NCI-H446 treated with DMSO at 0.1 percent for 48 hours (cell line): ENCODE results near the gene SERPINB12.

ENCODE experiments used
- DNase-seq: peaks from one replicate; lab custom pipeline; 2025; lab: John Stamatoyannopoulos, UW

The SERPINB12 gene

DNA sequence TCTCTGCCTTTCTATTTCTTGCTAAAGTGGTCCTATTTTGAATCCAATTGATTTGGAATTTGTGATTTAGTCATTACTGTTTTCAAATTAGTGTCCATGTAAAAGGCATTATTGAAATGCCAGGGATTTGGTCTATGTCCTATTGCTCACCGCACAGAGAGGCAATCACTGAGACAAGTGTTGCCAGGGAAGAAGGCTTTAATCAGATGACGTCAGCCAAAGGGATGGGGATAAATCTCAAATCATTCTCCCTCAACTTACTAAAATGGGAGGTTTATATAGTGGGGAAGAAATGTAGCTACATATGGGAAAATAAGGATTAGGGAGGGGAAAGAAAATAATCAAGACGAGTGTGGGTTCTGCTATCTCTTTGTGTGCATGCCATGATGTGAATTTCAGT lies 9.6 kb downstream of the SERPINB12 start:
- DNase-seq = no peak

DNA sequence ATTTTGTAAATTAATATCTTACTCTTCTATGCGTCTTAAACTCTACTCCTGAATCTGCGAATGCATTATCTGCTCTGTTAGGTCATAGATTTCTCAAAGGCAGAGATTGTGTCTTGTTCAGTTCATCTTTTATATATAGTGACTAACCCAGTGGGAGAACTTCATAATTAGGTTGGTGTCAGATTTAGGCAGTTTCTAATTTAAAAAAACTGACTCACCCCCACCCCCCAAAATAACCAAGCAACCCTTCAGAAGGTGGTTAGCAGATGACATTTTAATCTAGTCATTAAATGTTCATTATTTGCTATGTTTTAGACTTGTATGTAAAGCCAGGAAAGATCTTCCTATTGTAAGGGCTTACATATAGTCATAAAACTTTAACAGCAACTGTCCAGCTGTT lies 10.4 kb downstream of the SERPINB12 start:
- no peak for DNase-seq

DNA sequence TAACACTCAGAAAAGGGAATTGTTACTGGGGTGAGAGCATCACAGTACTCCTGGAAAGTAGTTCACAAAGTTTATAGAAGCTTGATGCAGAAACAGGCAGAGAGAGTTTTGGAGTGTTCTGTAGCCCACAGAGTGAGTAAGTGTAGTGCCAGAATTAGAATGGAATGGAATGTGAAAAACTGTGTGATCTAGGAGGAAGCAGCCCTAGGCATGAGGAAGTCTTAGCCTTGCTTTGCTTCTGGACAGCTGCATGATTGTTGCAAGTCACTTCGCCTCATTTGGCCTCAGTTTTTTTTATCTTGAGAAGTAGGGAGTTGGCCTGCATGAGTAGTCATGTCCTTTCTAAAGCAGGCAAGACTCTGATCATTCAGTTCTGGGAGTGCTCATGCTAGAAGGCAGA lies 10.9 kb downstream of the SERPINB12 start:
- DNase-seq = no peak

DNA sequence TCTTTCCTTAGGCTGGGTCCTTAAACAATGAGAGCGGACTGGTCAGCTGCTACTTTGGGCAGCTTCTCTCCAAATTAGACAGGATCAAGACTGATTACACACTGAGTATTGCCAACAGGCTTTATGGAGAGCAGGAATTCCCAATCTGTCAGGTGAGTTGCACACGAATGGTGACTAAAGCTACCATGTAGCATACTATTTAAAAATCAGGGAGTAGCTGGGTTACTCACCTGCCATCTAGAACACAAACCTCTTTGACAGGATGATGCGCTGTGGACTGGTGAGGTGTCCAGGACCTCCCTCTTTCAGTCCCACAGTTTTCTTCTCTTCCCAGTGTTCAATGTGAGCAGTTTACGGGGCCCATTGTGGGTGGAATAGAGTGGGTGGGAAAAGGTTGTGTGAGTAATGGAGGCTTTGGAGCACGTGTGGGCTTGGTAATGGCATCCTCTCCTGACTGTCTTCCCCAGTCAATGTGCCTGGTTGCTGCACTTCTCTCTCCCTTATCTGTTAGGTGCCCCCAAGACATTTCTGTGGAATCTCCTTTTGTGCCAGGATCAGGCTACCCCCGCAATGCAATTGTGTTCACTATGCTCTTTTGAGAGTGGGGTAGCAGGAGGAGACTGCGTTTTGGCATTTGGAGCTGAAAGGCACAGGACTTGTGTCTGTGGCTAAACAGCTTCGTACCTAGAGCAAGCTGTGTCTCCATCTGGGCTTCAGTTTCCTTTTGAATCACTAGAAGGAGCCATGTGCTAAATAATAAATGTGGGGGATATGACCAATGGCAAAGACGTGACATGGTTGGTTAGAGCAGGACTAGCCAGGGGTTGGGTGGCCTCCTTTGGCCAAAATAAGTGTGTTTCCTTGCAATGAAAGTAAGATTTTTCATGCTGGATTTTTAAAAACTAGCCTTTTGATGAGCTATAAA lies 17.7 kb downstream of the SERPINB12 start:
- DNase-seq = no peak

DNA sequence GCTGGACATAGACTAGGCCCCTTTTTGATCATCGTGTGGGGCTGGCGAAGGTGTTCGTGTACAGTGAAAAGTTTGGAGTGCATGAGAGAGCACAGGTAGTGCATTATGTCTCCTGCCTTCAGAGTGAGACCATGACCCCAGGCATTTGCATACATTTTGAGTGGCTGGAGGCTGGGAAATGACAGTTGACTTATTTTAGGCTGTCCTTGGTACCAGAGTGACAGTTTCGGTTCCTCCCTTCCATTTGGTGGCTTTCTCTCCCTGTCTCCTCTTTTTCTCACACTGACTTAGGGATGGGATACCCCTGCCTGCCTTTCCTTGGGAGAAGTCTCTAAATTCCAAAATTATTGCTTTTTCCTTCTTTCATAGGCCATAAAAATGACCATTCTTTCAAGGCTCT lies 20.1 kb downstream of the SERPINB12 start:
- DNase-seq = no peak

DNA sequence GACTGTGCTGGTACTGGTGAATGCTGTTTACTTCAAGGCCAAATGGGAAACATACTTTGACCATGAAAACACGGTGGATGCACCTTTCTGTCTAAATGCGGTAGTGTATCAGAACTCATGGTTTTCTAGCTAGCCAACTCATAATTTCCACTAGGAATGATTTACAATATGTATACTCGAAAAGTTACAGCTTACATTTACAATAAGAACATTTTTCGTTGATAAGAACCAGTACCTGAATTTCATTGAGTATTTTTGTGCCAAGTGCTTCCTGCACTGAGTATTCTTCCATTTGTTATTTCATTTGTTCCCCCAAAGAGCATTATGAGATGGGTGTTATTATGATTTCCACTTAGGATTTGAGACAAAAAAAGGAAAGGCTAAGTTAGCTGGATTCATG lies 21.9 kb downstream of the SERPINB12 start:
- DNase-seq = no peak

DNA sequence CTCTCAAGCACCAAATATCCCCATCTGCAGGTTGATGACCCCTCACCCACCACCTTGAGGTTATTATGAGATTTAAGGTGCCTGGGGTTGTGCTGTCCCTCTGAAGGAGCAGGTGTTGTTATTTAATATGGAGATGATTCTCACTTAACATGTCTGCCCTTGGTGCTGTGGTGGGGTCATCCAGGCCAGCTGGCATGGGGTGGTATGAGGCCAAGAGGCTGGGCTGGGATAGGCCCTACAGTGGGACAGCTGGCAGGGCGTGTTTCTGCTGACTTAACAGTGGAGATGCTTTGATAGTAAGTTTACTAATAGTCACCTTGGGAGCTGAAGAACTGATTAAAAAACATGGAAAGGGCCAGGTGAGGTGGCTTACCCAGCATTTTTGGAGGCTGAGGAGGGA lies 22.4 kb downstream of the SERPINB12 start:
- no peak for DNase-seq

DNA sequence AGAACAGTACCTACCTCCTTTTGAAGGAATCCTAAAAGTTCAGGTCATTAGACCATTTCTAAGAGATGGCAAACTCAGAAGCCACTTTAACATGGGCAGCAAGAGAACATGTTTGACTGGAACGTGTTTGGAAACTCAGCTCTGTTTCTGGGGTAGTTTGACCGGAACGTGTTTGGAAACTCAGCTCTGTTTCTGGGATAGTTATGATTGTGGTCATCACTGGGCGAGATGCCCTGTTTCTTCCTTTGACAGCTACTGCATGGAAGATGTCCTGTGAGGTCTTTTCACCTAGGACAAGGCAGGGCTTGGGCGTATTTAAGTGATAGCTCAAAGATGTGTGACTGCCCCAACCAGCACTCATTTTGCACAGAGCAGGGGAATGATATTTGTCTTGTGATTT lies 25.1 kb downstream of the SERPINB12 start:
- no peak for DNase-seq

DNA sequence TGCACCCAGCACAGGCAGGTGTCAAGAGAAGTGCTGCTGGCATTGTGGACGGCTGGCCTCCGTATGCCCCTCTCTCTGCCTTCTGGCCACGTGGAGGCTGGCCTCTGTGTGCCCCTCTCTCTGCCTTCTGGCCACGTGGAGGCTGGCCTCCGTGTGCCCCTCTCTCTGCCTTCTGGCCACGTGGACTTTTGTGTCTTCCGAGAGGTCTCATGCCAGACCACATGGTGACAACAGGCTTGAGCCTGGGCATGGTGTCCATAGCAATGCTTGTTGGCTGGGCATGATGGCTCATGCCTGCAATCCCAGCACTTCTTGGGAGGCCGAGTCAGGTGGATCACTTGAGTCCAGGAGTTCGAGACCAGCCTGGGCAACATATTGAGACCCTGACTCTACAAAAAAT lies 25.7 kb downstream of the SERPINB12 start:
- DNase-seq = no peak

DNA sequence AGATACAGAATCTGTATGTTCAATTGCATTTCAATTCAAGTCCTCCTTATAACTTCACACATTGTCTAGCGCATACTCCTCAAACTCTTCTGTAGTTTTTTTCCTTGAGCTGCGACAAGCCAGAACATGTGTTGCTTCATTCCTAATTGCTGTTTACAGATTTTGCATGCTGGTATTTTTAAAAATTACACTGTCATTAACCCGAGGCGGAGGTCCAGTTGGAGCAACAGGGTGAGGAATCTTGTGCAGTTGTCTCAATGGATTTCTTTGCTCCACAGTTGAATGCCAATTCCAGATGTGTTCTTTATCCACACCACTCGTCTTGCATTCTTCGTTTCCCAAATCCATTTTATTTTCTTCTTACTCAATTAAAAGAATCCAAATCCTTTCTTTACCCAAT lies 28.6 kb downstream of the SERPINB12 start:
- DNase-seq = no peak

DNA sequence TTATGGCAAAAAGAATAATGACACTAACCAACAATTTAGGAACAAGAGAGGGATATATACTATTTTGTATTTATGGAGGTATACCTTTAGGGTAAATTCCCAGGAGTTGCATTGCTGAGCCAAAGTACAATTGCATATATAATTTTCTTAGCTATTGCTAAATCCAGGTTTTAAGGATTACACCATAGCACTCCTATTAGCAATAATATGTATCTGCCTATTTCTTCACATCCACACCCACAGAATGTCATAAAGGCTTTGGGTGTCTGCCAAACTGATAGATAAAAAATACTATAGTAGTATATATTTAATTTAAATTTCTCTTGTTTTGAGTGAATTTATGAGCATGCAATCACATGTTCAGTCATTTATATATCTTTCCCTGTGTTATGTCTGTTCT lies 33.5 kb downstream of the SERPINB12 start:
- DNase-seq = no peak

DNA sequence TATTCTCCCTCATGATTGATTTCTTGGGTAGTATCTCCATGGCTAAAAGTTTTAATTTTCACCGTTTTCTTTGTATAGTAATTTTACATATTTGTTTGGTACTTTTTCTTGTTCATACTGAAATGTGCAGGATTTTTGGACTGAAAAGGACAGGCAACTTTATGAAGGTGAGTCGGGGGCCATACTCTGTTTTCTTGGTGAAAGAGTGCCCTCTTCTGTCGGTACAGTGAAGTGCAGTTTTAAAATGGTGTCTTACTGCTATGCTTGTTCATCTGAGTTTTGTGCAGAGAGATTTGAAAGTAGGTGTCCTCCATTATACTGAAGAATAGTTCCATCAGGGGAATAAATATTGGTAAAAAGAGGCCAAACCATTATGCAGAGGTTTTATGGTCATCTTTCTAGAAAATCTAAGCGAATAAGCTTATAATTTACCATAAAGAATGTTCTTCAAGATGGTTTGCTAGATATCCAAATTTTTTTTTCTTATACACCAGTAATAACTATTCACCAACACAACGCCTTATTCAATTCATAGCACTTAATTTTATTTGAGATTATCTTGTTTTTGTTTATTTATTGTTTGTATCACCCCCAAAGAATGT lies 36.3 kb downstream of the SERPINB12 start:
- DNase-seq = no peak

DNA sequence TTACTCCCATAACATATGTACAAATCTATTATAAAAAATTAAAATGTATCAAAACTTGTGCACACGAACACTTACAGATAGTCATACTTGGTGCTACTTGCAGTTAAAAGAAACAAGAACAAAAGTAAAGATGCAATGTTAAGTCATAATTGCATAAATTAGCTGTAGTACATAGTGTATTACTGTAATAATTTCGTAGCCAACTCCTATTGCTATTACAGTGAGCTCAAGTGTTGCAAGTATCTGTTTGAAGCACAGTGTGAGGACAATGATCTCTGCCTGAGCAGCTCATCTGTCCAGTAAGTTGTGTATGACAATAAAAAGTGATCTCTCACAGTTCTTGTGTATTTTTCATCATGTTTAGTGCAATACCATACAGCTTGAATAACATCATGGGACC lies 37.4 kb downstream of the SERPINB12 start:
- no peak for DNase-seq

DNA sequence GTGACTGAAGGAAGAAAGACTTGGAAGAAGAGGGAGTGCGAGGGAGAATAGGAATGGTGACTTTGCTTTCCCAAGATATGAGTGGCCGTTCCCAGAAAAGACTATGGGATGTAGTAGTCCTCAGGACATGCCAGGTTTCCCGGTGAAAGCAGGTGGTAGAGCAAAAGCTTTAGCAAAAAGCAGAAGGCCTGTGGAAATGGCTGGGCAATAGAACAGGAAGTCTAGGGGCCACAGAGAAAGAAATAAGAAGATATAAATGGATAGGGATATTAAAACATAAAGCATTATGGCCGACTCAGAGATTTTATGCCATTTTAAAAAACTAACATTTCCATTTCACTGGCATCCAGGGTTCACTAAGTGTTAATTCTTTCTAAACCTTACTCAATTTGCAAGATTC lies 43.8 kb downstream of the SERPINB12 start:
- no peak for DNase-seq

DNA sequence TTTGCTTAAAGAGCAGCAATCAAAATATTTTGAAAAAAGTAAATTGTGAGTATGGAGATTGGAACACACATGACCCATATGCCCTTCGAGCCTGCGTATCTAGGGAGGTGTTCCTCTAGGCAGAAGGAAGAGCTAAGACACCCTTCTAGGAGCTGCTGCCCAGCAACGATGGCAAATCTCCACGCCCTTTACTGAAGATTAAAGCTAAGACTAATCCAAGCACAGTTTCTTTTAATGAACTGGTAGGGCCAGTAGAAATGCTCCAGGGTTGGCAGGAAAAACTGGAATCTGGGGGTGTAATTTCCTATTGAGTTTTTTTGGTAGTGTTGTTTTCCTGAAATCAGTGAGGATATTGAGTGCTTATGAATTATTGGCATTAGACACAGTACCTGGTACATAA lies 44.3 kb downstream of the SERPINB12 start:
- no peak for DNase-seq

DNA sequence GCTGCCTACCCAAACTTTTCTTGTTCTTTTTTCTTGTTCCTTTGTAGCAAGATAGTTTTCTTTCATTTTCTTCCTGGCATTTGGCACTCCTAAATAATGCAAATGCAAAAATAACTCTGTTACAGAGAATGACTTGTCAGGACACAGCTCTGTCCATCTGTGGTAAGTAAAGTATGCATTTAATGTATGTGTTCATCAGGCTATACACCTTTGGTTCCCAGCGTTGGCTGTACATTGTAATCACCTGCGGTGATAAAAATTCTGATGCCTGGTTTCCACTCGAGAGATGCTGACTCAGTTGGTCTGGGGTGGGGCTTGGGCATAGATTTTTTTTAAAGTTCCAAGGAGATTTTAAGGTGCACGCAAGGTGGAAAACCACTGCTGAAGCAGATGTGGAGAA lies 44.8 kb downstream of the SERPINB12 start, which contains the start of gene SERPINB13:
Gene SERPINB13 (plus strand): TSS at position 378 of the 400 bp plus-strand sequence. CDS start 1,325 bp downstream, outside the sequence.
- DNase-seq = no peak

DNA sequence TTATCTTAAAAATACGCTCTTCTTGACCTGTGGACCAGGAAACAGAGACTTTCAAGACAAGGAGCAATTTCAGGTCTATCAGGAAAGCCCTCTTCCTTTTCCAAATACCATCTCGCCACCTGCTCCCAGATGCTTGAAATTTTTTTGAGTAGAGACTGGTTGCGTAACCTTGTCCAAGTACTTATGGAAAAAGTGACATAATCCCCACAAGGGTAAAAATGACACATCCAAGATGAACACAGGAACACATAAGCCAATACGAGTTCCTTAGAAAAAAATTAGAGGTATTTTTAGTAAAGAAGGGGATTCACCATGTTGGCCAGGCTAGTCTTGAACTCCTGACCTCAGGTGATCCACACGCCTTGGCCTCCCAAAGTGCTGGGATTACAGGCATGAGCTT lies 46.7 kb downstream of the SERPINB12 start:
- no peak for DNase-seq

DNA sequence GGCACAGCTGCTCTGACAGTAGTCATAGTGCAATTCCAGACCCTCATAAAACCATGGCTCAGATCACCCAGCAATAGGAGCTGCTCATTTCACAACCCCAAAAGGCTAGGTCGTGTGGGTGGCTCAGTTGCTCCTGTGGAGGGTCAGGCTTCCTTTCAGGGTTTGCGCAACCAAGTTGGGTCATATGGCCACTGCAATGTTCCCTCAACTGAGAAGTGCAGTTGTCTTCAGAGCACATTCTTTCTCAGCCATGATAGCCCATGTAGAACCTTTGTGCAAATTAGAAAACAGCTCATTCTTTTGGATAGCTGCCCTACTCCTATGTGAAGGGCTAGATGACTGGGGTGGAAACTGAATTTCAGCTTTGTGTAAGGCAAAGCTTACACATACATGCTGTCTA lies 48.2 kb downstream of the SERPINB12 start:
- no peak for DNase-seq

DNA sequence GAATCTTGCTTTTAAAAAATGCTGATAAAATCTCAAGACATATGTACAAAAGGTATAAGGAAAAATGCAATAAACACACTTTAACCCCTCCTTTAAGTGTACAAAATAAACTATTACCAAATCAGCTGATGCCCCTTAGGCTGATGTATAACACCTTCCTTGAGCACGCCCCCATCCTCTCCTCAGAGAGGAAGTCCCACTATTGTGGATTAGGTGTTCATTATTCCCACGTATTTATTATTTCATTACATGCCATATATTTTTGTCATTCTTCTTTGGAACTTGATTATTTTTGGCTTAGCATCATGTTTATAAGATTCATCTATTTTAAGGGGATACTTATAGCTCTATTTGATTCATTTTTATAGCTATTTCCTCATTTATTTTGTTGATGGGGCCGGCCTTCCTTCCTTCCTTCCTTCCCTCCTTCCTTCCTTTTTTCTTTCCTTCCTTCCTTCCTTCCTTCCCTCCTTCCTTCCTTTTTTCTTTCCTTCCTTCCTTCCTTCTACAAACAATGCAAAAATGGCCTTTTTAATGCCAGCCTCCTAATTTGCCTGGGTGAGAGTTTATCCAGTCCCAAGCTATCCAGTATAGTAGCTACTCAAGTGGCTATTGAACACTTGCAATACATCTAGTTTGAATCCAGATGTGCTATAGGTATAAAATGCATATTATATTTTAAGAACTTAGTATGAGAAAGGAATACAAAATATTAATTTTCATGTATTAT lies 49.0 kb downstream of the SERPINB12 start:
- no peak for DNase-seq

DNA sequence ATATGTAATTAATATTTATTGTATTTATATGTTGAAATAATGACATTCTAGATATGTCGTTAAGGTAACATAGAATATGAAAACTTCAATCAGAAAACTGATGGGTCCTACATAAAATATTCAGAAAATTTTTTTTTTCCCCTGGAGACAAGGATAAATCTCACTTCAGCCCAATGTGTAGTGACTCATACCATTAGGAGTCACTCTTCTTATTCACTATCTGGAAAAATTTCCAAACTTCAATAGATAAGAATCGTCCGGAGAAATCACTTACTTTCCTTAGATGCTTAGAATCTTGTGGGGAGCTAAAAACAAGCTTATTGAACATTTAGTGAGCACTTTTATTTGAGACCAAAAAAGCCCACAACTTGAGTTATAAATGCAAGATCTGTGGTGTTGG lies 49.6 kb downstream of the SERPINB12 start:
- no peak for DNase-seq

DNA sequence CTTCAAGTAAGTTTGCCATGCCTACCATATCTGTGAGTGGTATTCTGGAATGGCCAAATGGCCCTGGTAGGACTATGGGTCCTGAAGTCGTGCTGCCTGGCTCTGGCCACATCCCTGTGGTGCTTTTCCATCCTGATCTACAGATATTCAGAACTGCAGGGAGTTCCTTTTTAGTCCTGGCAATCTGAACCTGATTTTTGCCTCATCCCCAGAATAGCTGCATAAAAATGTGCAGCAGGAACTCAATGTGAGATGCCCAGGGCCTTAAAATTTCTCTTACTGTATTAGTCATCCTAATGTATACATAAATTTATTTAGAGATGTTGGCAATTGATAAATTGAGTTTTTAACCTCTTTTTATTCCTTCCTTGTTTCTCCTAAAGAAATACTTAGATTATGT lies 50.3 kb downstream of the SERPINB12 start:
- DNase-seq = no peak

DNA sequence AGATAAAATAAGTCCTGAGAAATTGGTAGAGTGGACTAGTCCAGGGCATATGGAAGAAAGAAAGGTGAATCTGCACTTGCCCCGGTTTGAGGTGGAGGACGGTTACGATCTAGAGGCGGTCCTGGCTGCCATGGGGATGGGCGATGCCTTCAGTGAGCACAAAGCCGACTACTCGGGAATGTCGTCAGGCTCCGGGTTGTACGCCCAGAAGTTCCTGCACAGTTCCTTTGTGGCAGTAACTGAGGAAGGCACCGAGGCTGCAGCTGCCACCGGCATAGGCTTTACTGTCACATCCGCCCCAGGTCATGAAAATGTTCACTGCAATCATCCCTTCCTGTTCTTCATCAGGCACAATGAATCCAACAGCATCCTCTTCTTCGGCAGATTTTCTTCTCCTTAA lies 54.8 kb downstream of the SERPINB12 start:
- DNase-seq = no peak

DNA sequence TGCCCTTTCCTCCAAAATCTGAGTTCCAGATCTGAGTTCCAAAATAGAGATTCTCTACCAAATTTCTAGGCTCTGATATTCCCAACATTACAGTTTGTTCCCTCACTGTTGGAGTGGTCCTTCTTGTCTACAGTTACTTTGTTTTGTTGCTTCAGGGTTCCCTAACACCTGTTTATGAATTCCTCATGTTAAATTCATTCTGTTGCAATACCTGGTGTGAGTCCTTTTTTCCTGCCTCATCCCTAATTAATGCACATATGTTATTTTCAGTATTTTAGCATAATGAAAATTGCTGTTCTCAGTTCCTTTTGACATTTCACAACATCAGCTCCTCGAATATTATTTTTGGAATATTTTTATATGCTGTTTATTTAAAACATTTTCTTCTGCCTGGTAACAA lies 61.2 kb downstream of the SERPINB12 start:
- no peak for DNase-seq
